ENCODE data around the gene ISCA2.
"Not testable (repeated sequence)": the region's sequence is repeated elsewhere in the genome, so short reads cannot be mapped to it uniquely, and the experiment has no call there.

The ISCA2 gene

DNA sequence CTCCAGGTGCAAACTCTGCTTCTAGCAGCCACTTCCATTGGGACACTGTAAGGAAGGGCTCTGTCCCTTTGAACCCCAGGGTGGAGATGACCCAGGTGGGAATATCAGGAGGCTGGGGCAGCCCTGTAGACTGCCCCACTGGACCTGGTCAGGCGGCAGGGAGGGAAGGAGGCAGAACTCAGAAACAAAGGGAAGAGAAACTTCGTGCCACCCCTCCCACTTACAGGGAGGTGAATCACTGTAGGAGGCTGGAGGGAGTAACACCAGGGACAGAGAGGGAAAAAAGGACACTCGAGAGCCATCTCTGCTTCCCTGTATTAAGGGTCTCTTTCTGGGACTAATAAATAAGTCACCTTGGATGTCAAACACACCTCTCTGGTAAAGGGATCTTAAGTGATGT, 37.4 kb downstream of the ISCA2 start:
- no peak for DNase-seq

DNA sequence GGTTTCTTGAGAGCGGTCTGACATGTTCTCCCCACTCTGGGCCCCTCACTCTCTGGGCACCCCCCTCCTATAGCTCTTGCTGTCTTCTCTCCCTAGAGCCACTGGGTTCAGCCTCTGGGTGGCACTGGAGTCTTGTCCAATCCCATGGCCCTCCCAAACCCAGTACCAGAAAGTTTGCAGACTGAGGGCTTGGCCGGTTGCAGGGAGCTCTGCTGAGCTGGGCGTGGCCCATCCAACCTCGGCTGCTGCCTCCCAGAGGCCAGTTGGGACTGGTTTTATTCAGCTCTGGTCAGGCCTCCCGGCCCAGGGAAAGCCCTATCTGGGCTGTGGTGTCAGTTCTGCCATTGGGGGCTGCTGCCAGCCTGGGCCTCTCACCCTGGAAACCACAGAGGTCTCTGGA, 37.9 kb downstream of the ISCA2 start:
- DNase-seq: no peak

DNA sequence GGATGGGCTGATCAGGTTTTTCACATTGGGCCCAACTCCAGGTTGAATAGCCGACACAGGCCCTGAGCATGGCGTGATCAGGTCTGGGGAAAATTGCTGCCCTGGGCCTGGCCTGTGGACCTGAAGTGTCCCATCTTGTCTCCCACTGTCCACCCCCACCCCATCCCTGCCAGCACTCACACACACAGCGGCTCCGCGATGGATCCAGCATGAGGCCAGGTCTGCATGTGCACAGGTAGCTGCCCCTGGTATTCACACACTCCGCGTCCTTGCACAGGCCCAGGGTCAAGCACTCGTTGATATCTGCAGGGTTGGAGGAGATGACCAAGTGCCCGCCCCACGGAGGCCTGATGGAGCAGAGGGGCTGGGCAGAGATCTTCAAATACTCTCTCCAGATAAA, 38.7 kb downstream of the ISCA2 start:
- DNase-seq: no peak

DNA sequence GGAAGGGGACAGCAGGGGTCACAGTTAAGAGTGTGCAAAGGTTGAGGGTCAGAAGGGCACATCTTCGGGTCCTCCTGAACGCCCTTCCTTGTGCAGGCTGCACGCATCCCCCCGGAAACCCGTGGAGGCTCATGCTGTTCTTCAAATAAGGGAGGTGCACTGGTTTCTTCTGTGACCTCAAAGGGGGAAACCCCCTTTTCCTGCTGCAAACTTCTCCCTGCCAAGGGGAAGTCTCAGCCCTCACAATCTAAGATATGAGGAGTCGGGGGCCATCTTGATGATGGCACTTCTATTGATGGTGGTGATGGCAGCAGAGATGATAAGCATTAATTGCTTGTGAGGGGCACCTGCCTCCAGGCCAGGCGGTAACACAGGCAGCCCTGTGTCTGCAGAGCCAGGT, 40.0 kb downstream of the ISCA2 start:
- no peak for DNase-seq

DNA sequence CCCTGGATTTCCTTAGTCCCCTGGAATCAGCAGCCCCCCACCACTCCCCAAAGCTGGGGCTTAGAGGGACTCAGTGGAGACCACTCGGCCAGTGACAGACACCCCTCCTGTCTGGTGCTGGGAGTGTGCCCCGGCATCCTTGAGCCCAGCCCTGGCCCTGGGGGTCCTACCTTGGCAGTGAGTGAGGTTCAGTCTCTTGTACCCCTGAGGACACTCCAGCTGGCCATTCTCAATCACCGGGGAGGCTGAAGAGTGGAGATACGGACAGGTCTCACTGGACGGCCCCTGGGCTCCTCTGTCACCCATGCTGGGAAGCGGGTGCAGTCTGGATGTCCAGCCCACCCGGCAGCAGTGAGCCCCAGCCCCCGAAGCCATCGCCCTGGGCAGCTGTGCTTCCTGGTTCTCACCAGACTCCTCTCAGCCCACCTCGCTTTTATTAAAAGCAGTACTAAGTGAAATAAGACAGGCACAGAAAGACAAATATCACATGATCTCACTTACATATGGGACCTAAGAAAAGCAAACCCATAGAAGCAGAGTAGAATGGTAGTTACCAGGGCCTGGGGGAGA, 42.3 kb downstream of the ISCA2 start:
- no peak for DNase-seq

DNA sequence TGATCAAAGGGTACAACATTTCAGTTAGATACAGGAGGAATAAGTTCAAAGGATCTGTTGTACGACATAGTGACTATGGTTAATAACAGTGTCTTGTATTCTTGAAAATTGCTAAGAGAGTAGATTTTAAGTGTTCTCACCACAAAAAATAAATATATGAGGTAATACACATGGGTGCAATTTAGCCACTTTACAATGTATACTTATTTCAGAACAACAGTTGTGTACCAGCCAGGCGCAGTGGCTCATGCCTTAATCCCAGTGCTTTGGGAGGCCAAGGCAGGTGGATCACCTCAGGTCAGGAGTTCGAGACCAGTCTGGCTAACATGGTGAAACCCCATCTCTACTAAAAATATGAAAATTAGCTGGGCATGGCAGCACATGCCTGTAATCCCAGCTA, 42.8 kb downstream of the ISCA2 start:
- DNase-seq: not testable (repeated sequence)

DNA sequence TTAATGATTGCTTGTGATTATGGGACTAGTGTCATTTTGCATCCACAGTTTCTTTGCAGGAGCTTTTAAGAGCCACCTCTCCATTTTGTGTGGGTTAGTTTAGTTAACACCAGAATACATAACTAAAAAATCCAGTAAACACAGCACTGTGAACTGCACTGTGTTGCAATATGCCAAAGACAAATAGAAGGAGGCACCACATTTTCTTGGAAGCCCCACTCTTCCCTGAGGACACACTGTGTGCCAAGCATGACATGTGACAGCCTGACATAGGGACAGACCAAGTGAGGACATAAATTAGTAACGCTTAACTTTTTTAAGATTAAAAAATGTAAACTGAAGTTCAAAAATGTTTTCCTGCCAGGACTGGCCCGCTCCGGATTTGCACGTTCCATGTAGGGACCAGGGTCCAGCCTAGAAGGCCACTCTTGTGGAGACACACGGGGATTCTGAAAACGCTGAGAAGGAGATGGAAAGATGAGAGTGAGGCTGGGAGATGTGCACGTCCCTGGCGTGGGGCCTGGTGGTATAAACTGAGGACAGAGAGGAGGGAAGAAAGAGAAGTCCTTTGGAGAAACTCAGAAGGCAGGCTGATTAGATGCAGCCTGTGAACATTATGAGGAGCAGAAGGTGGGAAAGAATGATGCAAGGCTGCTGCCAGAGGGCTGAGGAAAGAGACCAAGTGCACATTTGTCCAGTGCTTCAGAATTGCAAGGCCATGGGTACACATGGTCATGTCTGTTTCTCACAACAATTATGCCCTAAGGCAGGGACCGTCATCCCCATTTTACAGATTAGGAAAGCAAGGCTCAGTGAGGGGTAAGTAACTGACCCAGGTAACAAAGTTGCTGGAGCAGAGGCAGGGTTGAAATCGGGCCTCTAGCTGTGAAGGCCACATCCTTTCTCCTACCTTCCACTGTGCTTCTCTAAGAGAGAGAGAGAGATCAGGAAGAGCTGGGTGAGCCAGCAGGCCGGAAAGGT, 45.1 kb downstream of the ISCA2 start:
- no peak for DNase-seq

DNA sequence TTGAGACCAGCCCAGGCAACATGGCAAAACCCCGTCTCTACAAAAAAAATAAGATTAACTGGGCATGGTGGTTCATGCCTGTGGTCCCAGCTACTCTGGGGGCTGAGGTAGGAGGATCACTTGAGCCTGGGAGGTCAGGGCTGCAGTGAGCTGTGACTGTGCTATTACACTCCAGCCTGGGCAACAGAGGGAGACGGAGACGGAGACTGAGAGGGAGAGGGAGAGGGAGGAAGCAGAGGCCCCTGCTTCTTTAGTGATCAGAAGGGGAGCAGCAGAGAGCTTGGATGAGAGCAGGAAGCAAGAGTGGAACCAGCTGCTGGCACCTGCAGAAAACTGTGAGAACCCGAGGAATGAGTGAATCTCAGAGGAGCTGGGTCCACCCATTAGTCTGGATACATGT, 45.9 kb downstream of the ISCA2 start:
- DNase-seq: no peak

DNA sequence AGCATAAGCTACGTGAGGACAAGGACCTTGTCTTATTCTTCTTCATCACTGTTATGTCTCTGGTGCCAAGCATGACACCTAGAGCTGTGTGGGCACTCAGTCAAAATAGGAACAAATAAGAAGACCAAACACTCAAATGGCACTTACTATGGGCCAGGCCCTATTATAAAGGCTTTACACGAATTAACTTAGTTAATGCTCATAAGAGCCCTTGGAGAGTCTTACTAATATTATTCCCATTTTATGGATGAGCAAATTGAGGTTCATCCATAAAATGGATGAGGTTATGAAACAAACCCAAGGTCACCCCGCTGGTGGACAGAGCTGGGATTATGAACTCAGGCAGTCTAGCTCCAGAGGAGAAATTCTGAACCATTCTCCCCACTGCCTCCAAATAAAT, 47.7 kb downstream of the ISCA2 start:
- no peak for DNase-seq

DNA sequence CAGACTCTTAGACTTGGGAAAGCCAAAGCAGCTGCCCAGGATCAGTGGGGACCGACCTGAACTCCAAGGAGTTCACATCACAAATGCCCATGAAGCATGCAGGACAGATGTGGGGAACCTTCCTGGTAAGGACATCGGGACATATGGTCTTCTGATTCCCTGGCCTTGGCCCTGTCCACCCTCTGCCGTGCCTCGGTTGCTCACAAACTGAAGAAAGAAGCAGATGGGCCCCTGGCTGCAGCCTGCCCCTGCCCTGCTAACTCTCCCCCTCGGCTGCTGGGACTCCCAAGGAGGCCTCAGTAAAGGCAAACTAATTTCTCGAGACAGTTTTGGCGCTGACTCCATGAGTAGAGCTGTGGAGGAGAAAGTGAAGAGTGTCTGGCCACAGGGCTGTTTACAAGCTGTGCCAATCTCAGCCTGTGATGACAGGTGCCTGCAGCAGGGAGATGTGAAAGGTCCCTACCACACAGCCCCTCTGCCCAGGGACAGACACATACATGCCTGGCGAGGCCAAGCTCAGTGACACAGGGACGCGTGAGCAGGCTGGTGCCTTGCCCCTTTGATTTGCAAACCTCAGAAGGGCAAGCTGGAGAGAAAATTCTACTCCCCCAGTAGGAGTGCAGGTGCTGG, 48.6 kb downstream of the ISCA2 start:
- DNase-seq: no peak

DNA sequence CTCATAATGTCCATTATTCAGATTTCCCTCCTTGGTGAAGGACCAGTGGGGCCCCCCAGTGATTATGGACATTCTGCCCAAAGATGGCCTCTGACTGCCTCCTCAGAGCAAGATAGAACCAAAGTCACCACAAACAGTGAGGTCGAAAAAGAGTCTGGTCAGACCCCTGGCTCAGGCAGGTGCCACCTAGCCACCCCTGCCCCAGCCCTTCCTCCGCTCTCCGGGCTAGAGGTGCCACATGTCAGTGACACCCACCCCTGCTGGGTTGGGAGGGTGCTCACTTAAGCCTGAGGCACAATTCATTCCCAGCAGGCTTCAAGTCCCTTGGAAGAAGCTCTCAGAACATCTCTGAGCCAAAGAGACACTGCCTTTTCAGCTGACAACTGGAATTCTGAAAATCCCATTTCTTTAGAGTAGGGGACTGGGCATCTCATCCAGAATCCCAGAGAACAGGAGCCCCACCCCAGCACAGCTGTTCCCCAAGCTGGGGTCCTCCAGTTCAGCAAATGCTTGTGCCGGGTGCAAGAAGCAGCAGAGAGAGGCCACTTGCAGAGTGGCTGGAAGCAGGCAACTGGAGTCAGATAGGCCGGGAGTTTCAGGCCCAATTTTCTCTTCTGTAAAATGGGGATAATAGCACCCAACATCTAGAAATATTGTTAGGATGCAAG, 50.3 kb downstream of the ISCA2 start:
- no peak for DNase-seq

DNA sequence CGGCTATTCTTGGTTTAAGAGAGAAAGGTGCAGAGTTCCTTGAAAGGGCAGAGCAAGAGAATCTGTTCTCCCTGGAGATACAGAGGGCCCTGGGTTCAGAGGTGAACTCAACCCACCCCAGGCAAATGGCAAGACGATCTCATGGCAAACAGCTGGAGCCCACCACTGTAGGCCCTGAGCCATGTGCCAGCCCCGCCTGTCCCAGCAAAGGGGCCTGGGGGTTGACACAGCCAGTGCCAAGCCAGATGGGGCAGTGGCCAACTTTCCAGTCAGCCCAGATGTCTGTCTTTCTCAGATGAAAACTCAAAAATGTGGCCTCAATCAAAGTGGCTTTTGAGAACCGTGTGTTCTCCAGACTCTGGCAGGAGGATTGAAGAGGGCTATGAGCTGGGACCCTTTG, 51.8 kb downstream of the ISCA2 start:
- DNase-seq: no peak

DNA sequence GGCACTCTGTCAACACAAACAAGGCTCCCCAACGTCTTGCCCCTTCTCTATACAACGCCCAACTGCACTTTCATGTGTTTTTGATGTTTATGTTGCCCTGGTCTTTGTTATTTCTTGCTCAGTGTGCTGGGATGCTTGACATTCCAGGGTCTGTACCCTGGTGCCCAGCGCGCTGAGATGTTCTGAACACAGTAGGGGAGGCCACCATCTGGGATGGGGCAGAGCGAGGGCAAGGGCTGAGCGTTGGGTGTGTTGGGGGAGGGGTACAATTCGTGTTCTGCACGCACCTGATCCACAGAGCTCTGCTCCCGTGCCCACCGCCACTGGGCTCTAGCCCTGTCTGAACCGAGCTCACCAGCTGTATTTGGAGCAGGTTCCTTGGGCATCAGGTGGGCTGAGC, 52.9 kb downstream of the ISCA2 start:
- no peak for DNase-seq

All from activated gamma-delta T cell (primary cell).